ENCODE measurements around the gene SS18L1. TPM values are rescaled to one million over a fixed set of nuclear protein-coding genes. Genes with fewer than 3 reads are reported as not detected.
A peak's percentile ranks its signal among the peaks of the same experiment; 100 is the strongest.

Gene SS18L1
- total RNA-seq, 1 experiment from 2014 or later = 21.6 TPM

DNA sequence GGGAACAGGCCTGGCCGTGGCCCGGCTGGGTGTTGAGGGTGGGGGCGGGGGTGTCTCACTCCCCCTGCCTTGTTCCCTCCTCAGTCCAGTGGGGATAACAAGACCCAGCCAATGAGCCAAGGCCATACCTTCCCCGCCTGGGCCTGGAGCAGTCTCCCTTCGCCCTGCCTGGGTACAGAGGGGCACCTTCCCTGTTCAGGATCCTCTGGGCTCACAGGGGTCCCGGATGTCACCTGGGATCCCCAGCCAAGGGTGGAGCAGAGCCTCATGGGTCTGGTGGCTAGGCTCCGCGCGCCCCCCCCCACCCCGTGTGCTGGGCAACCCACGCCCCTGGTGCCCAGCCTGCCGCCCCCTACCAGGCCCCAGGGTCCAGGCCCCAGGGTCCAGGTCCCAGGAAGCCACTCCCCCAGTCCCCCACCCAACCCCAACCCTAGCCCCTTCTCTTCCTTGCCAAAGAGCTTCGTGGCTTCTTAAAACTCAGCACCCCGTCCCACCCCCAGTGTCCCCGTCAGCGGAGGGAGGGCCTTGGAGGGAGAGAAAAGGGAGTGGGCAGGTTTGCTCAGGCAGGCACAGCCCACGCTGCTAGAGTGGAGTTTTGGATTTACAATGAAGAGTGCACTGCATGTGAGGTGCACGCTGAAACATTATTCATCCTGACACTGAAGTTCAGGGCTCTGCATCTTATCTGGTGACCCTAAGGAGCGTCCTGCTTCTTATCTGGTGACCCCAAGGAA, 64.7 kb downstream of the SS18L1 start:
- intact Hi-C loops (cut with micrococcal nuclease; ENCODE audit: unreplicated experiment) = no loop called here
- POLR2A ChIA-PET = no interaction called here
- in situ Hi-C loops (cut with HindIII; ENCODE audit: low pct_unique_long_range_greater_than_20kb, low sequenced_read_pairs) = no loop called here
- Histone ChIP-seq H3K27me3 (ENCODE audit: control insufficient read depth, insufficient read depth, low read length) (no peaks in the 10 kb centered on the region), H3K27ac (ENCODE audit: low read length) (no peak overlapping the region), H3K4me3 (ENCODE audit: low read depth in 2 of 2, low read length in 2 of 2) (no peak overlapping the region), H3K36me3 (ENCODE audit: control insufficient read depth, insufficient read depth, low read length) (no peaks in the 10 kb centered on the region), H3K9me3 (ENCODE audit: control insufficient read depth, insufficient read depth, low read depth, low read length) (no peaks in the 10 kb centered on the region), H3K4me1 (ENCODE audit: control insufficient read depth, insufficient read depth, low read length) (peaks cover 7% of the 10 kb centered on the region)
- DNase-seq (ENCODE audit: low read depth, low spot score) (no peak), ATAC-seq (no peak)
- TF ChIP-seq POLR2AphosphoS5 (IDR thresholded peaks at IDR 0.05; ENCODE audit: low read depth, low read length) (no peak), TCF7L2 (IDR thresholded peaks at IDR 0.05; ENCODE audit: low read depth, low read length) (no peak), CTCF (IDR thresholded peaks at IDR 0.05) (no peak), SIN3A (IDR thresholded peaks at IDR 0.05; ENCODE audit: borderline replicate concordance, insufficient read depth, low read depth, low read length) (no peak)
- TF ChIP-seq, protein P1, sequence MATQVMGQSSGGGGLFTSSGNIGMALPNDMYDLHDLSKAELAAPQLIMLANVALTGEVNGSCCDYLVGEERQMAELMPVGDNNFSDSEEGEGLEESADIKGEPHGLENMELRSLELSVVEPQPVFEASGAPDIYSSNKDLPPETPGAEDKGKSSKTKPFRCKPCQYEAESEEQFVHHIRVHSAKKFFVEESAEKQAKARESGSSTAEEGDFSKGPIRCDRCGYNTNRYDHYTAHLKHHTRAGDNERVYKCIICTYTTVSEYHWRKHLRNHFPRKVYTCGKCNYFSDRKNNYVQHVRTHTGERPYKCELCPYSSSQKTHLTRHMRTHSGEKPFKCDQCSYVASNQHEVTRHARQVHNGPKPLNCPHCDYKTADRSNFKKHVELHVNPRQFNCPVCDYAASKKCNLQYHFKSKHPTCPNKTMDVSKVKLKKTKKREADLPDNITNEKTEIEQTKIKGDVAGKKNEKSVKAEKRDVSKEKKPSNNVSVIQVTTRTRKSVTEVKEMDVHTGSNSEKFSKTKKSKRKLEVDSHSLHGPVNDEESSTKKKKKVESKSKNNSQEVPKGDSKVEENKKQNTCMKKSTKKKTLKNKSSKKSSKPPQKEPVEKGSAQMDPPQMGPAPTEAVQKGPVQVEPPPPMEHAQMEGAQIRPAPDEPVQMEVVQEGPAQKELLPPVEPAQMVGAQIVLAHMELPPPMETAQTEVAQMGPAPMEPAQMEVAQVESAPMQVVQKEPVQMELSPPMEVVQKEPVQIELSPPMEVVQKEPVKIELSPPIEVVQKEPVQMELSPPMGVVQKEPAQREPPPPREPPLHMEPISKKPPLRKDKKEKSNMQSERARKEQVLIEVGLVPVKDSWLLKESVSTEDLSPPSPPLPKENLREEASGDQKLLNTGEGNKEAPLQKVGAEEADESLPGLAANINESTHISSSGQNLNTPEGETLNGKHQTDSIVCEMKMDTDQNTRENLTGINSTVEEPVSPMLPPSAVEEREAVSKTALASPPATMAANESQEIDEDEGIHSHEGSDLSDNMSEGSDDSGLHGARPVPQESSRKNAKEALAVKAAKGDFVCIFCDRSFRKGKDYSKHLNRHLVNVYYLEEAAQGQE (IDR thresholded peaks at IDR 0.05; ENCODE audit: insufficient read depth in 1 of 2, low read depth in 2 of 2, low read length in 1 of 2) = no peak
- CTCF ChIA-PET = no interaction called here
- no TSS peak for BruUV-seq (replicated peaks)

GRCh38 chr20:62208795-62209755, 65.5 kb downstream of the SS18L1 start:
- Histone ChIP-seq H3K27ac (ENCODE audit: low read length) (no peak overlapping the region), H3K27me3 (ENCODE audit: control insufficient read depth, insufficient read depth, low read length) (no peaks in the 10 kb centered on the region), H3K4me3 (ENCODE audit: low read depth in 2 of 2, low read length in 2 of 2) (no peak overlapping the region), H3K4me1 (ENCODE audit: control insufficient read depth, insufficient read depth, low read length) (peaks cover 11% of the 10 kb centered on the region), H3K36me3 (ENCODE audit: control insufficient read depth, insufficient read depth, low read length) (no peaks in the 10 kb centered on the region), H3K9me3 (ENCODE audit: control insufficient read depth, insufficient read depth, low read depth, low read length) (no peaks in the 10 kb centered on the region)
- in situ Hi-C loops (cut with HindIII; ENCODE audit: low pct_unique_long_range_greater_than_20kb, low sequenced_read_pairs) = no loop called here
- BruUV-seq (replicated peaks) = no TSS peak
- DNase-seq (ENCODE audit: low read depth, low spot score) (no peak), ATAC-seq (peak; percentile 19; the same call in 1 of the 2 replicates)
- CTCF ChIA-PET = no interaction called here
- TF ChIP-seq, protein P1 (IDR thresholded peaks at IDR 0.05; ENCODE audit: insufficient read depth in 1 of 2, low read depth in 2 of 2, low read length in 1 of 2) = no peak
- TF ChIP-seq CTCF (IDR thresholded peaks at IDR 0.05) = no peak
- no peak for TF ChIP-seq POLR2AphosphoS5 (IDR thresholded peaks at IDR 0.05; ENCODE audit: low read depth, low read length)
- no peak for TF ChIP-seq TCF7L2 (IDR thresholded peaks at IDR 0.05; ENCODE audit: low read depth, low read length)
- no peak for TF ChIP-seq SIN3A (IDR thresholded peaks at IDR 0.05; ENCODE audit: borderline replicate concordance, insufficient read depth, low read depth, low read length)
- POLR2A ChIA-PET = no interaction called here
- intact Hi-C loops (cut with micrococcal nuclease; ENCODE audit: unreplicated experiment) = no loop called here

Measured in Panc1 (cell line).